Measurements from ENCODE around the gene CCL11.

- TF ChIP-seq CTCF (IDR thresholded peaks at IDR 0.05; ENCODE audit: low read depth, low read length, missing input control) (no peak), TAF1 (conservative IDR thresholded peaks at IDR 0.05) (no peak), REST (IDR thresholded peaks at IDR 0.05) (no peak), NR2F2 (IDR thresholded peaks at IDR 0.05) (no peak)
Observed at GRCh38 chr17:34318474-34318873, 32.9 kb downstream of the CCL11 start.

Measured in liver (tissue), 3 donors.